Pulmonary artery endothelial cell (primary cell): ENCODE results near the gene KAT6B. TPM values are rescaled to one million over a fixed set of nuclear protein-coding genes. Genes with fewer than 3 reads are reported as not detected.

Experiments used
- DNase-seq: peaks from one replicate; pipeline ENCODE4 v3.0.0-alpha.2; 2011; ENCODE audit warnings: low read depth, low spot score
- total RNA-seq: library from RNA; depleted of rRNA; stranded (reverse); fragments of >200 nt; gene quantifications from 2 replicates; pipeline ENCODE4 v1.2.3, GENCODE V29; 2014

The KAT6B gene
- total RNA-seq, 1 donor from 2014 or later, result 10.0 TPM

DNA sequence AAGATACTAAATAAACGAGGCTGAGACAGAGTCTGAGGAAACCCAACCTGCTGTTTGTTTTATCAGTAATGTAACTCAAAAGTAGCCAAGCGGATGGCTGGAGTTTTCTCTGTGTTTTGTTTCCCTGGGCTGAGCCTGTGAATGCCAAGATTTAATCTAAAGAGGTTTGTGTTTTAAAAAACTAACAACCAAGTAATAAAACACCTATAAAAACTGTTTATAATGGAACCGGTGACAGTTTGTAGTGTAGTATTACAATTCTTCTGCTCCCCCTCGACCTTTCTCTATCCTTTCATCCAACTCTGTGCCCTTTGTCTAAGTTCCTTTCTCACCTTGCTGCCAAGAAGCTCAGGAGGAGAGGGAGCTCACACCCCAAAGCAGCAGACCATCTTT, 2.6 kb upstream of the KAT6B start:
- DNase-seq, result no peak

- no peak for DNase-seq
Measured at GRCh38 chr10:74824184-74824899, 2.1 kb upstream of the KAT6B start.

DNA sequence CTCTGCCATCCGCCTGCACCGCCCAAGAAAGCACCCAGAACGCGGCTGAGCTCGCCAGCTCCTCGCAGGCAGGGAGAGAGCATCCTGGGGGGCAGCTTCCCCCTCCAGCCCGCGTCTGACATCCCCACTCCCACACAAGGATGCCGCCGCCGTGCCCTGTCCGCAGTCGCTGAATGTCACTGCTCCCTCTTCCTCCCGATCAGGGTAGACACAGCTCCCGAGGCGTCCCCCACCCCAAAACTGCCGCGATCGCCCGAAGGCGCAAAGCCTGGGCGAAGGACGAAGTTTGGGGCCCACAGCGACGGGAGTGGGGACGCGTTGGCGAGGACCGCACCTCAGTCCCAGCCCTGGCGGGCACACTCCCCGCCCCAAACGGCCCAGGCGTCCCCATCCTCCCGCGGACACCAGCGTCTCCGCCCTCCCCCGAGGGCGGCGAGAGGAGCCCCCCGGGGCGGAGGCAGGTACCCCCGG, 1.5 kb upstream of the KAT6B start:
- no peak for DNase-seq

GRCh38 chr10:74825371-74826141, 844 bp upstream of the KAT6B start:
- no peak for DNase-seq

GRCh38 chr10:74827045-74827441, 643 bp downstream of the KAT6B start:
- no peak for DNase-seq

- DNase-seq, result no peak
Measured at GRCh38 chr10:74827694-74828093, 1.3 kb downstream of the KAT6B start.

GRCh38 chr10:74828946-74829345, 2.5 kb downstream of the KAT6B start:
- no peak for DNase-seq

DNA sequence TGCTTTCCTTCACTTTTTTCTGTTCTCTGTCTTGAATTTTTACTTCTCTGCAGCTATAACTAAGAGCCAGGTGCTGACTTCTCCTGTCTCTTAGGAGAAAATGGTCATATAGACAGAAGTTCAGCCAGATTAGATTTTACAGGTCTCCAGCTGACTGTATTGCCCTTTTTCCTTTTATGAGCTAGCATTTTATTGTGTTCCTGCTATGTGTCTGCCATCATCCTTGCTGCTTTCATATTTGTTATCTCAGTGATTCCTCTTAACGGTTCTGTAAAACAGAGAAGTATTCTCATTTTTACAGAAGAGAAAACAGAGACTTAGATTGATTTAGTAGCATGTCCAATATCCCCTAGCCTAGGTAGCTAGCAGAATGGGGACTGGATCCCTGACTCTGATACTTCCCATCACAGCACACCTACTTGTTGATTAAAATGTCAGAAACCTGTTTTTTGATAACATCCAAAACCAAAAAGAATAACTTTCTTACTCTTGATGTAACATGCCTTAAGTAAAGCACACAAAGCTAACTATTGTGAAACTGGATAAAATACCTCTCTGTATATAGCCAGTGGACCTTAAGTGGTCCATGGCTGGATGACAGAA, 5.2 kb downstream of the KAT6B start:
- DNase-seq, result no peak

- DNase-seq, result no peak
Measured at GRCh38 chr10:74835963-74836362, 9.6 kb downstream of the KAT6B start.

- no peak for DNase-seq
Measured at GRCh38 chr10:74836877-74837276, 10.5 kb downstream of the KAT6B start.

DNA sequence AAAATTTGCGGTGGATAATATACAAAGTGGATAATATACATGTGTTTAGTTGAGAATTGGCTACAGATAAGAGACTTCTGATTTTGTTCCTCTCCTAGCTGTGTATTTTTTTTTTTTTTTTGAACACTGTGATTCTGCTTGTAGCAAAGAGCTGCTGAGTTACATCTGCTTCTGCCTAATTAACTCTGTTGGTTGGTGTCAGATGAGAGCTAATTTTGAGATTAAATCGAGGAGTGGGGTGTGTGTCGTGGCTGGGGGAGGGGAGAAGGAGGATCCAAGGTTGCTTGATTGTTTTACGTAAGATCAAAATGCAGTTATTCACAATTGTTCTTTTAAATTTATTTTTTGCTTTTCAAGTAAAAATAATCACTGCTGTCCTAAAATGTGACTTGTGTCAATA, 11.3 kb downstream of the KAT6B start:
- DNase-seq, result no peak

DNA sequence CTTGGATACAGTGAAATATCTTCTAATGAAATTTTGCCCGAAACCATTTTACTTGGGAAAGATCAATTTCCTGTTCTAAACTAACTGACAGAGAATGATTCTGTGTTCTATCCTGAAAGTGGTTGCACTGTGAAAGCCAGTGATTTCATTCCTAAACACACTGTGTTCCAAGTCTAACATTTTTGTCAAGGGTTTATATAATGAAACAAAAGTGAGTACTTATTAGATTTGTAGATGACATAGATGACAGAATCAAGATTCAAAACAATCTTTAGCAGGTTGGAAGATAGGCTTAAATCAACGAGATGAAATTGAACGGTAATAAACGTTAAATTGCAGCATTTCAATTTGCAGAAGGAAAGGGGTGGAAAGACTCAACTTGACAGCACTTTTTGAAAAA, 13.3 kb downstream of the KAT6B start:
- DNase-seq, result no peak

GRCh38 chr10:74841265-74841973, 15.0 kb downstream of the KAT6B start:
- no peak for DNase-seq

GRCh38 chr10:74842301-74842954, 16.0 kb downstream of the KAT6B start:
- DNase-seq, result no peak

GRCh38 chr10:74846958-74847357, 20.6 kb downstream of the KAT6B start:
- no peak for DNase-seq

DNA sequence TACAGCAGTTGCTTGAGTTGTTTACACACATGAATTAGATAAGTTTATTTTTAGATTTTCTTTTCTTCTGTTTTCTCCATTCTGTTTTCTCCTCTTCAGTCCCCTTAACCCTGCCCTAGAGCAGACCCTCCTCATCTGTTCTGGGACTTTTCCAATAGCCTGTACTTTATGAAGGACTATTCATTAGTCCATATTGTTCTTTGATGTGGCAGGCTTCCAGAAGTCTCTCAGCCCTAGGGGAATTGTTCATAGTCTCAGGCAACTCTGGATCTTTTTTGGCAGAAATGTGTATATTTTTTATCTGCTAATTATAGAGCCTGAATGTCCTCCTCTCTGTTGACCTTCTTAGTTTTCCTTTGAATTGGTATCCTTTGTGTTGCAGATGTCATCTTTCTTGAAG, 25.4 kb downstream of the KAT6B start:
- DNase-seq, result no peak

DNA sequence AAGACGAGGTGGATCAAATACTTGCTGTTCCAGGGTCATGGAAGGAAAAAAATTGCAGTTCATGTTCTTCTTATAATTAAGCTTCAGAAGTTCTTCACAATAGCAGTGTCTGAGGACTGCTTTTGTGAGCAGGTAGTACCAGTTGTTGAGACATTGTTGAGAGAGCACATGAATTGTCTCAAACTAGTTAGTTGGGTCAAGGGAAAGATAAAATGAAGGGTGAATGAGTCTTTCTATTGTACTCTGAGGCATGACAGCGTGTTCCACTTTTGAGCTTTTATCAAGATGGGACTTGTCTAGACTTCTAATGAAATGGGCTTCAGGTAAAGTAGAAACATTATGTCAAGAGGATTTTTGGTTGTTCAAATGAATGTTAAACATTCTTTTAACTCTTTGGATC, 26.0 kb downstream of the KAT6B start:
- no peak for DNase-seq

GRCh38 chr10:74854610-74855009, 28.2 kb downstream of the KAT6B start:
- DNase-seq, result no peak

GRCh38 chr10:74855027-74855426, 28.6 kb downstream of the KAT6B start:
- DNase-seq, result no peak

- DNase-seq, result no peak
Measured at GRCh38 chr10:74855439-74855838, 29.0 kb downstream of the KAT6B start.

DNA sequence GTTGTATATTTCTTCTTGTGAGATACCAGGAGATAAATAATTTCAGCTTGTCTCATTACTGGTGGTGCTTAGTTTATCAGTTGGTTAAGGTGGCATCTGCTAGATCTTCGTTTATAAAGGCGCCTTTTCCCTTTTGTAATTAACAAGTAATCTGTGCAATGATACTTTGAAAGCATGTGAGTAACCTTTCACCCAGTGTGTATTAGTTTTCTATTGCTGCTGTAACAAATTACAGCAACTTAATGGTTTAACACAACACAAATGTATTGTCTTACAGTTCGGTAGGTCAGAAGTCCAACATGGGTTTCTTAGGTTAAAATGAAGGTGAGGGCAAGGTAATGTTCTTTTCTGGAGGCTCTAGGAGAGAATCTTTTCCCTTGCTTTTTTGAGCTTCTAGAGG, 30.5 kb downstream of the KAT6B start:
- no peak for DNase-seq
